Uterus (tissue), 2 donors: ENCODE measurements around the gene ANKRD60.

Experiments used
- POLR2A ChIP-seq, 2 donors: fragments of 450-650 bp; IDR thresholded peaks; one replicate each; pipeline ENCODE4 v1.6.1; 2016; ENCODE audit warnings: antibody characterized with exemption in 2 of 2, mild to moderate bottlenecking in 1 of 2, moderate library complexity in 1 of 2
- TF ChIP-seq, protein P1 (sequence below), 4 experiments: fragments of 200-600 bp in 2 of 4; fragments of 450-650 bp in 2 of 4; sonication (generic) in 2 of 4; IDR thresholded peaks; one replicate each; pipeline ENCODE4 v1.5.1; 2016 to 2019; ENCODE audit warnings: antibody characterized with exemption in 4 of 4, mild to moderate bottlenecking in 2 of 4, moderate library complexity in 1 of 4

GRCh38 chr20:58237318-58238132 lies 9.1 kb upstream of the ANKRD60 start:
- TF ChIP-seq, protein P1, sequence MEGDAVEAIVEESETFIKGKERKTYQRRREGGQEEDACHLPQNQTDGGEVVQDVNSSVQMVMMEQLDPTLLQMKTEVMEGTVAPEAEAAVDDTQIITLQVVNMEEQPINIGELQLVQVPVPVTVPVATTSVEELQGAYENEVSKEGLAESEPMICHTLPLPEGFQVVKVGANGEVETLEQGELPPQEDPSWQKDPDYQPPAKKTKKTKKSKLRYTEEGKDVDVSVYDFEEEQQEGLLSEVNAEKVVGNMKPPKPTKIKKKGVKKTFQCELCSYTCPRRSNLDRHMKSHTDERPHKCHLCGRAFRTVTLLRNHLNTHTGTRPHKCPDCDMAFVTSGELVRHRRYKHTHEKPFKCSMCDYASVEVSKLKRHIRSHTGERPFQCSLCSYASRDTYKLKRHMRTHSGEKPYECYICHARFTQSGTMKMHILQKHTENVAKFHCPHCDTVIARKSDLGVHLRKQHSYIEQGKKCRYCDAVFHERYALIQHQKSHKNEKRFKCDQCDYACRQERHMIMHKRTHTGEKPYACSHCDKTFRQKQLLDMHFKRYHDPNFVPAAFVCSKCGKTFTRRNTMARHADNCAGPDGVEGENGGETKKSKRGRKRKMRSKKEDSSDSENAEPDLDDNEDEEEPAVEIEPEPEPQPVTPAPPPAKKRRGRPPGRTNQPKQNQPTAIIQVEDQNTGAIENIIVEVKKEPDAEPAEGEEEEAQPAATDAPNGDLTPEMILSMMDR (IDR thresholded peaks at IDR 0.05): no peak
- no peak for TF ChIP-seq POLR2A (IDR thresholded peaks at IDR 0.05)
